ENCODE measurements around the gene OLFML3.
"Not testable (repeated sequence)": the region's sequence is repeated elsewhere in the genome, so short reads cannot be mapped to it uniquely, and the experiment has no call there.

The OLFML3 gene

GRCh38 chr1:114002492-114003239, 23.4 kb downstream of the OLFML3 start:
- TF ChIP-seq CTCF (IDR thresholded peaks at IDR 0.05; ENCODE audit: extremely low read depth, insufficient read depth, missing control alignments), result no peak
- DNase-seq (ENCODE audit: low spot score), result no peak
- in situ Hi-C loops (cut with MboI; ENCODE audit: low pct_unique_long_range_greater_than_20kb, low sequenced_read_pairs, unreplicated experiment), result no loop called here

DNA sequence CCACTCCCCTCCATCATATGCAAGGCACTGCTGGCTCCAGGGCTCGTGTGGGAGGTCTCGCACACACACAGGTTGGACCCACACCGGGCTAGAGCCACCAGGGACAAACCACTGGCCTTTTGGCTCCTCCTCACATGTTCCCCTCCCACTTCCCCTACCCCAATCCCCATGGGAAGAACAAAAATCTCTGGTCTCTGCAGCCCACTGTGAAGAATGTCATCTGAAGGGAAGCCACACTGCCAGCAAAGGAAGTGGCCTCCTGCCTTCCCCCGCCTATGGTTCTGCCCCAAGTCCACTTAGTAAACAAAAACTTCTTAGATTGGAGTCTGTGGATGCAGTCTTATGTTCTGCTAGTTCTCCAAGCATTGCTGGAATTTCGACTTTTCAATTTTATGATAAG, 24.2 kb downstream of the OLFML3 start:
- in situ Hi-C loops (cut with MboI; ENCODE audit: low pct_unique_long_range_greater_than_20kb, low sequenced_read_pairs, unreplicated experiment), result no loop called here
- DNase-seq (ENCODE audit: low spot score), result no peak

GRCh38 chr1:114006825-114007224, 27.6 kb downstream of the OLFML3 start:
- in situ Hi-C loops (cut with MboI; ENCODE audit: low pct_unique_long_range_greater_than_20kb, low sequenced_read_pairs, unreplicated experiment); DNase-seq (ENCODE audit: low spot score): not testable (repeated sequence)

More for the DNA sequence above, 24.2 kb downstream of the OLFML3 start:
- TF ChIP-seq CTCF (IDR thresholded peaks at IDR 0.05; ENCODE audit: extremely low read depth, insufficient read depth, missing control alignments), result no peak

DNA sequence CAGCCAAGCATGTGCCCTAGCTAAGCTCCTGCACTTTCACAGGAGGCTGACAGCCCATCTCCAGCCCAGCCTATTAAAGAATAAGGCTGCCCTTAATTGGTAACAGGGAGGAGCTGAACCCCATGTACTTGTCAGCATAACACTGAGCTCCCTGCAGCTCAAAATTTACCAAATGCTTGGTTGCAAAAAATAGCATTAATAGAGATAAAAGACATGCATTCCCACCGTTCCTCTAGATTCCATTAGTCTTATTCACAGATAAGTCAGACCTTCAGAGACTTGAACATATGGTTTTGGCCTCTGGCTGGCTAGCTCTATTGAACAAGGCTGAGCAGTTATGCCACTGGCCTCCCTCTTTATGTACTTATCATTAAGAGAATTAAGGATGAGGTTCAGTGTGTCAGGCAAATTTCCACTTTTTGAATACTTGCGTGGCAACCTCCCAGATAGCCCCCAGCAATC, 29.2 kb downstream of the OLFML3 start:
- in situ Hi-C loops (cut with MboI; ENCODE audit: low pct_unique_long_range_greater_than_20kb, low sequenced_read_pairs, unreplicated experiment), result no loop called here
- no peak for DNase-seq (ENCODE audit: low spot score)
- no peak for TF ChIP-seq CTCF (IDR thresholded peaks at IDR 0.05; ENCODE audit: extremely low read depth, insufficient read depth, missing control alignments)

DNA sequence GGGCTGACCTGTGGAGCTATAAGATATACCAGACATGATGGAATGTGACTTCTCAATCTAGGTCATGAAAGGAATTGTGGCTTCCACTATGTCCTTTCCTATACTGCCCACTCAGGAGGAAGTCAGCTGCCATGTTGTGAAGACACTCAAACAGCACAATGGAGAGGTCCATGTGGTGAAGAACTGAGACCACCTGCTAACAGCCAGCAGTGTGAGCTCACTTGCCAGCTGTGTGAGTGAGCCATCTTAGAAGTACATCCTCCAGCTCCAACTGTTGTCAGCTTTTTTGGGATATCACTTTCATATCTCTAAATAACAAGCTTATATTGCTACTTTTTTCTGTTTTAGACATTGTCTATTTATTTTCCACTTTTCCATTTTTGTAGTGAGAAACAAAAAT, 29.7 kb downstream of the OLFML3 start:
- TF ChIP-seq CTCF (IDR thresholded peaks at IDR 0.05; ENCODE audit: extremely low read depth, insufficient read depth, missing control alignments), result no peak

GRCh38 chr1:114009393-114009792, 30.1 kb downstream of the OLFML3 start:
- no peak for DNase-seq (ENCODE audit: low spot score)
- TF ChIP-seq CTCF (IDR thresholded peaks at IDR 0.05; ENCODE audit: extremely low read depth, insufficient read depth, missing control alignments), result no peak
- in situ Hi-C loops (cut with MboI; ENCODE audit: low pct_unique_long_range_greater_than_20kb, low sequenced_read_pairs, unreplicated experiment), result no loop called here

More for the DNA sequence above, 29.7 kb downstream of the OLFML3 start:
- DNase-seq (ENCODE audit: low spot score), result no peak
- in situ Hi-C loops (cut with MboI; ENCODE audit: low pct_unique_long_range_greater_than_20kb, low sequenced_read_pairs, unreplicated experiment), result no loop called here

DNA sequence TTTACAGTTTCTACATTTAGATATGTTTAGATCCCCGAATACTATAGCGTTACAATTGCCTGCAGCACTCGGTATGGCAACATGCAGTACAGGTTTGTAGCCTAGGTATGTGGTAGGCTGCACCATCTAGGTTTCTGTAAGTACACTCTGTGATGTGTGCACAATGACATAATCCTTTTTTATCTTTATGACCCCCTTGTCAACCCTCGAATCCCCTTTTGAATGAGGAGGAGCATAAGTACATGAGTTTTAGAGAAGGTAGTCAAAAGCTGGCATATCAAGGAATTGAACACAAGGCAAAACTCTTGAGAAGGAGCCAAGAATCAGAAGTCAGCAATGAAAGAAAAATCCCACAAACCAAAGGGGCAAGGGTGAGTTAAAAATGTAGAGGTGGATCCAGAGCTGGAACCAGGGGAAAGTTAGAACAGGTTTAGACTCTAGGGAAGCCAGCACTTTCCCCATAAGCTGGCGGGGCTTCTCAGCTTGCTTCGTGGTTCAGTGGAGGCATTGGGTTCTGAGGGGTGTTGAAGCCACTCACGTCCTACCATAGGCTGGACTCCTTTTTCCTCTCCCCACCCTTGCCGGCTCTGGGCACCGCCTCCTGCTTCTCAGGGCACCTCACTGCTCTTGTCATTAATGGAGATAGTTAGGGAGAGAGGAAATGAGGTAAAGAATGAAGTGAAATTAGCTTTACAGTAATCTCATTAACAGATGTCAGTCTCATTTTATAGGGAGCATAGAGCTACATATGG, 31.3 kb downstream of the OLFML3 start:
- in situ Hi-C loops (cut with MboI; ENCODE audit: low pct_unique_long_range_greater_than_20kb, low sequenced_read_pairs, unreplicated experiment), result no loop called here
- no peak for DNase-seq (ENCODE audit: low spot score)
- no peak for TF ChIP-seq CTCF (IDR thresholded peaks at IDR 0.05; ENCODE audit: extremely low read depth, insufficient read depth, missing control alignments)
